GM04503 (cell line): ENCODE measurements around the gene RINL.
A peak's percentile ranks its signal among the peaks of the same experiment; 100 is the strongest.
"Not testable (repeated sequence)": the region's sequence is repeated elsewhere in the genome, so short reads cannot be mapped to it uniquely, and the experiment has no call there.

Experiments
- DNase-seq: peaks from one replicate; pipeline ENCODE4 v3.0.0-alpha.2; 2012; ENCODE audit warnings: low read depth

RINL gene

GRCh38 chr19:38905620-38906019, 27.5 kb upstream of the RINL start:
- no peak for DNase-seq

DNA sequence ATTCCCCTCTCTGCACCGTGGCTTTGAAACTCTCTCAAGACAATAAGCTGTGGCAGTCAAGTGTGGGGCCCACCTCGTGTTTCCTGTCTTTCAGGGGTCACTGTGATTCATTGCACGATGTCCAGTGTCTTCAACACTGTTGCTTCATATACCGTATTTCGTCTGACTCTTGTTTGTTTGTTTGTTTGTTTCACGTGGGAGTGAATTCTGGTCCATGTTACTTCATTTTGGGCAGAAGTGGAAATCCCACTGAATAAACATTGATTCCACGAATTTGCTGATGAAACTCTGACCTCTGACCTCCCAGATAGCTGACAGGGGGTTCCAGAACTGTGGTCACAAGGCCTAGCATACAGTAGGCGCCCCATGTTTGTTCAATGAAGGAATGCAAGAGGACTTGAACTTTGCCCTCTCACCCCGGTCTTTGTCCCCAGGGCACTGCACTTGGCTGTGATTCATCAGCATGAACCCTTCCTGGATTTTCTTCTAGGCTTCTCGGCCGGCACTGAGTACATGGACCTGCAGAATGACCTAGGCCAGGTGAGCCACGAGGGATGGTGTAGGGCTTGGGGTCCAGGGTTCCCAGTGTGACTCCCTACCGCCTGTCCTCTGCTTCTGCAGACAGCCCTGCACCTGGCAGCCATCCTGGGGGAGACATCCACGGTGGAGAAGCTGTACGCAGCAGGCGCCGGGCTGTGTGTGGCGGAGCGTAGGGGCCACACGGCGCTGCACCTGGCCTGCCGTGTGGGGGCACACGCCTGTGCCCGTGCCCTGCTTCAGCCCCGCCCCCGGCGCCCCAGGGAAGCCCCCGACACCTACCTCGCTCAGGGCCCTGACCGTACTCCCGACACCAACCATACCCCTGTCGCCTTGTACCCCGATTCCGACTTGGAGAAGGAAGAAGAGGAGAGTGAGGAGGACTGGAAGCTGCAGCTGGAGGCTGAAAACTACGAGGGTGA, 26.8 kb upstream of the RINL start:
- no peak for DNase-seq

DNA sequence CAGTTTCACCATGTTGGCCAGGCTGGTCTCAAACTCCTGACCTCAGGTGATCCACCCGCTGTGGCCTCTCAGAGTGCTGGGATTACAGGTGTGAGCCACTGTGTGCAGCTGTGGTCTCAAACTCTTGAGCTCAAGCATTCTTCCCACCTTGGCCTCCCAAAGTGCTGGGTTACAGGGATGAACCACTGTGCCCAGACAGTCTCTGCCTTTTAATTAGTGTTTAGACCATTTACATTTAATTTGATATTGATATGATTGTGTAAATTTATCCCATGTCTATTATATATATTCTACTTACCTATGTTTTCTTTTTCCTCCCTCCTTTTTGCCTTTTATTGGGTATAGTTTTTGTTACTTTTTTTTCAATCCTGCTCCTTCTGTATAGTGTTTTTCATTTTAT, 23.6 kb upstream of the RINL start:
- no peak for DNase-seq

DNA sequence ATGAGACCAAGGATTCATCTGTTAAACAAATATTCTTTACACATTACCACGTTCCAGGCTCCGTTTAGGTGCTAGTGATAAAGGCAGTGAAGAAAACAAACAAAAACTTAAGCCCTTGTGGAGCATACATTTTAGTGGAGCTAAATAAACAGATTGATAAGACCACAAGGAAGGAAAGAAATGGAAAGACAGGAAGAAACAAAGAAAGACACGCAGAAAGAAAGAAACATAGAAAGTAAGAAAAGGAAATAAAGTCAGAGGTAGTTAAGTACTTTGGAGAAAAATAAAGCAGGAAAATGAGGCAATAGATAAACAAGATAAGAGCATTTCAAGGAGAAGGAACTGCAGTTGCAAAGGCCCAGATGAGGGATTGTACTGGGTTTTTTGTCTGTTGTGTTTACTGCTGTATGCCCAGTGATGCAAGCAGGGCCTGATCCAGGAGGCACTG, 22.7 kb upstream of the RINL start:
- DNase-seq, result no peak

- no peak for DNase-seq
Measured at GRCh38 chr19:38900202-38900629, 22.1 kb upstream of the RINL start.

- peak; percentile 99 for DNase-seq
Measured at GRCh38 chr19:38899447-38900201, 21.5 kb upstream of the RINL start, which contains the start of the genes NFKBIB and SIRT2. TSS of gene NFKBIB (plus strand) at chr19:38899969. CDS start at chr19:38900033, 64 bp downstream. TSS of gene SIRT2 (minus strand) at chr19:38899618. CDS start at chr19:38899521, 97 bp downstream.

GRCh38 chr19:38898788-38899446, 20.8 kb upstream of the RINL start:
- DNase-seq, result no peak

DNA sequence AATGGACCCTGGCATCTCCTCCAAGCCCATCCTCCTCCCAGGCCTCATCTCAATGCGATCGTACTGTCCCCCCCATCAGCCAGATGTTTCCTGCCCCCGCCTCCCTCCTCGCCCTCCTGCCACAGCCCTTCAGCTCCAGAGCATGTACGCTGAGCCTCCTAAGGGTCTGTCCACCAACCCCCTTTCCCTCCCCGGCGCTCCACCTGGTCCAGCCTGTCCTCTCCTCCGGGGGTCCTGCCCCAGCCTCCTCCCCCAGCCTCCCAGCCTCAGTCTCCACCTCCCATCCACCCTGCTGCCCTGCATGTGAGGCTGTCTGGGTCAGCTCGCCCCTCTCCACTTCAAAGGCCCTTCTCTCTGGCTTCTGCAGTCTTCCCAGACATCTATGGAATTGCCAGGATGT, 16.9 kb upstream of the RINL start:
- DNase-seq, result no peak

DNA sequence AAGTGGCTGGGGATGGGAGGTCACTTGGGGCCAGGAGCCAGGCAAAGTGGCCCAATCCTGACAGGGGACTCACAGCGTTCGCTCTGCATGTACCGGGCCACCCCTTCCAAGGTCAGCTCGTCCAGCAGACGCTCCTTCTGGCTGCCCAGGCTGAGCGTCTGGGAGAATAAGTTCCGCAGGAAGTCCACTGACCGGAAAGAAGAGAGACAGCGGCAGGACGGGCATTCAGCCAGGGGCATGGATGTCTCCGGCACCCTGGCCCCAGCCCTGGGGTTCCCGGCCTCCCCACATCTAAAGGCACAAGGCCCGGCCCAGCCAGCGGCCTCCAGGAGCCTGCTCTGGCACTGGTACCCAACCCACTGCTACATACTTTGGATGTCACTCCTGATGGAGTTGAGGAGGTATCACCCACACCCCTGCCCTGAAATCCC, 15.3 kb upstream of the RINL start:
- no peak for DNase-seq

DNA sequence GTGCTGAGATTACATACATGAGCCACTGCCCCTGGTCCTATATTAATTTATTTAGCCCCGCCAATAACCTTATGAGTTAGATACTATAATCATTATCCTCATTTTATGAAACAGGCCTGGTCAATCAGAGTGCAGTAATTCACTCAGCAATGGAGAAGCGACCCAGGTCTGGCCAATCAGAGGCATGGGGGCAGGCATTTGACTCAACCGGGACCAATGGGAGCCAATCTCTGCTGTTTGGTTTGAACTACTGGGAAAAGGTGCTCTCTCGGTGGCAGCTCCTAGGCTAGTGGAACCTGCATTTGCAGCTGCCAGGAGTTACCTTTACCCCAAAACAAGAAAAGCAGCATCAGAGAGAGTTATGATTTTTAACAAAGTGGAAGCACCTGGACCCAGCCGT, 14.8 kb upstream of the RINL start:
- no peak for DNase-seq

GRCh38 chr19:38891771-38892170, 13.7 kb upstream of the RINL start:
- DNase-seq, result no peak

- no peak for DNase-seq
Measured at GRCh38 chr19:38890686-38891085, 12.6 kb upstream of the RINL start.

- DNase-seq, result no peak
Measured at GRCh38 chr19:38889803-38890202, 11.7 kb upstream of the RINL start.

DNA sequence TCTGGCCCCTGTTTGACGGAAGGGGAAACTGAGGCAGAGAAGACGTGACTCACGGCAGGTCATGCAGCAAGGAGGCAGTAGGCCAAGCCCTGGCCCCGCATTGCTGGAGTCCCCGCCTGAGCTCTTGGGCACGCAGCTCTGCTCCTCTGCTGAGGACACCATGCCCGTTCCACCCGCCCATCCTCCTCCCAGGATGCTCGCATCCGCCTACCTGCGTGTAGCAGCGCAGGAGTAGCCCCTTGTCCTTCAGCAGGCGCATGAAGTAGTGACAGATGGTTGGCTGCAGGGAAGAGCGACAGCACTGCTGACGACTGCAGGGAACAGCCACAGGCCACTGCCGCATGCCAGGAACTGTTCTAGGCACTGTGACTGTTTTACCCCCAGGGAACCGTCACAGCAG, 10.8 kb upstream of the RINL start:
- no peak for DNase-seq

DNA sequence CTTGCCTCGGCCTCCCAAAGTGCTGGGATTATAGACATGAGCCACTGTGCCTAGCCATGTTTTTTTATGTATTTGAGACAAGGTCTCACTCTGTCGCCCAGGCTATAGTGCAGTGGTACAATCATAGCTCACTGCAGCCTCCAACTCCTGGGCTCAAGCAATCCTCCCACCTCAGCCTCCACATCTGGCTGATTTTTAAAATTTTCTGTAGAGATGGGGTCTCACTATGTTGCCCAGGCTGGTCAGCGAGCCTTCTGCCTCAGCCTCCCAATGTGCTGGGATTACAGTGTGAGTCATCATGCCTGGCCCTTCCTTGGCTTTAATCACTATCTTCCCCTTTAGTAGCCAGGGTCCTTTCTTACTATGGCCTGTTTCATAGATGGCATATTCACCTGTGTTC, 6.6 kb upstream of the RINL start:
- not testable (repeated sequence) for DNase-seq

DNA sequence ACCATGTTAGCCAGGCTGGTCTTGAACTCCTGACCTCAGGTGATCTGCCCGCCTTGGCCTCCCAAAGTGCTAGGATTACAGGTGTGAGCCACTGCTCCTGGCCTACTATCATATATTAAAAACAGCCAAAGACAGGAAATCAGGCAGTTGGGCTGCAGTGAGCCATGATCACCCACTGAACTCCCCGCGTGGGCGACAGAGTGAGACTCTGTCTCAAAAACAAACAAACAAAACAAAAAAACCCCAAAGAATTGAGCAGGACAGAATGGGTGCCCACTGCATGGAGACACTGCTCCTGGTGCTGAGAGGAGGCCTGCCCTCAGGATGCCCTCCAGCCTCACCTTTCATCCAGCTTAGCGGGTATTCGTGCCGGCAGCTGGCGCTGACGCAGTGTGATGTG, 5.2 kb upstream of the RINL start:
- no peak for DNase-seq

GRCh38 chr19:38880882-38881609, 3.0 kb upstream of the RINL start:
- no peak for DNase-seq

GRCh38 chr19:38880076-38880881, 2.2 kb upstream of the RINL start:
- no peak for DNase-seq

- DNase-seq, result no peak
Measured at GRCh38 chr19:38879400-38879751, 1.3 kb upstream of the RINL start.

DNA sequence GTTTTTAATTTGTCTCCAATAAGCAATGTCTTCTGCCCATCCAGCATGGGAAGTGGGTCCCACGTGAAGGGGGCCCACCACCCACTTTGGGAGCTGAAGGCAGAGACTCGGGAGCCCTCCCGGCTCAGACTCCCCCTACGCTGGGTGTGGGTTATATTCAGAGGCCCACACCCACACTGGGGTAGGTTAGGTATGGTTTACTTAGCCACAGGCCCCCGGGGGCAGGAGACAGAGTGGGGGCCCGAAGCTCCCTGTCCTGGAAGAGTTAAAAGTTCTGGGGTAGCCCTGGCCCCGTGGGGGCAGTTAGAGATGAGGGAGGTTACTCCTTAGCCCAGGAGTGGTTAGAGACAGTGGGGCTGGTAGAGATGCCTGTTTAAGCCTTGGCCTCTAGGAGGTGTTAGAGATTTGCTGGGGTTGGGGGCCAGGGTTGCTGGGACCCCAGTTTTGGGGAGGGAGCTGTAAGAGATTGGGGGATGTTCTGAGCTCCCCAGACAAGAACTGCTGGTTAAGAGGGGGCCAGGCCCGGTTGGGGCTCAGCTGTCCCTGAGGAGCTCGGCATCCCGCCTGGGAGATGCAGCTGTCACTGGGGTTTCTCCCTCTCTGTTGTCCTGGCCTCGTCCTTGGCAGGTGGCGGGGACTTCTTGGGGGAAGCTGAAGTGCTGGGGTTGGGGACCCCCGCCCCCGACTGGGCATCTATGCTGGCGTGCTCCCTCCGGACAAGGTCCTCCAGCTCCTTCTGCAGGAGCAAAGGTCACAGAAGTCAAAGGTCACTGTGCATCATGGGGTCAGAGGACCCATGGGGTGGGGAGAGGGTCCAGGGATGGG, 712 bp upstream of the RINL start:
- no peak for DNase-seq
